ENCODE data around the gene PRKCE.

- no peak for TF ChIP-seq CTCF (IDR thresholded peaks at IDR 0.05)
- no peak for TF ChIP-seq POLR2A (IDR thresholded peaks at IDR 0.05)
Observed at GRCh38 chr2:45680351-45680967, 29.0 kb downstream of the PRKCE start.
